HEK293 (cell line): Measurements from ENCODE around the gene LCNL1.

Experiments used
- BCL11A ChIP-seq: fragments of 450-650 bp; formaldehyde crosslinking; IDR thresholded peaks from 2 replicates; pipeline ENCODE4 v1.5.1; 2016; ENCODE audit warnings: low read depth, missing biosample characterization, missing genetic modification characterization
- HOXD13 ChIP-seq: sonication (generic); formaldehyde crosslinking; IDR thresholded peaks from 2 replicates; pipeline ENCODE4 v1.8.0; 2022; ENCODE audit warnings: missing genetic modification reagents, borderline replicate concordance
- KLF1 ChIP-seq: fragments of 450-650 bp; formaldehyde crosslinking; IDR thresholded peaks from 2 replicates; pipeline ENCODE4 v1.5.1; 2016; ENCODE audit warnings: missing biosample characterization, missing genetic modification characterization
- MZF1 ChIP-seq: fragments of 450-650 bp; formaldehyde crosslinking; IDR thresholded peaks from 2 replicates; pipeline ENCODE4 v1.5.1; 2017; ENCODE audit warnings: missing biosample characterization, missing genetic modification characterization, borderline replicate concordance
- REPIN1 ChIP-seq: fragments of 450-650 bp; formaldehyde crosslinking; IDR thresholded peaks from 2 replicates; pipeline ENCODE4 v1.5.1; 2017; ENCODE audit warnings: missing biosample characterization, missing genetic modification characterization, low read depth
- SALL2 ChIP-seq: fragments of 450-650 bp; formaldehyde crosslinking; IDR thresholded peaks from 2 replicates; pipeline ENCODE4 v1.5.0; 2017; ENCODE audit warnings: missing biosample characterization, mild to moderate bottlenecking, missing genetic modification characterization, borderline replicate concordance
- SP3 ChIP-seq: fragments of 450-650 bp; formaldehyde crosslinking; IDR thresholded peaks from 2 replicates; pipeline ENCODE4 v1.5.1; 2016; ENCODE audit warnings: missing biosample characterization, missing genetic modification characterization
- SP7 ChIP-seq: fragments of 450-650 bp; formaldehyde crosslinking; IDR thresholded peaks from 2 replicates; pipeline ENCODE4 v1.5.1; 2016; ENCODE audit warnings: missing biosample characterization, missing genetic modification characterization
- ZBTB1 ChIP-seq: fragments of 450-650 bp; formaldehyde crosslinking; IDR thresholded peaks from 2 replicates; pipeline ENCODE4 v1.5.1; 2016; ENCODE audit warnings: missing biosample characterization, missing genetic modification characterization
- ZFP3 ChIP-seq: fragments of 450-650 bp; formaldehyde crosslinking; IDR thresholded peaks from 2 replicates; pipeline ENCODE4 v1.5.1; 2016; ENCODE audit warnings: low read depth, missing biosample characterization, missing genetic modification characterization
- ZFP69B ChIP-seq: fragments of 450-650 bp; formaldehyde crosslinking; IDR thresholded peaks from 2 replicates; pipeline ENCODE4 v1.5.1; 2016; ENCODE audit warnings: missing biosample characterization, missing genetic modification characterization
- ZNF133 ChIP-seq: fragments of 450-650 bp; formaldehyde crosslinking; IDR thresholded peaks from 2 replicates; pipeline ENCODE4 v1.5.1; 2016; ENCODE audit warnings: missing biosample characterization, missing genetic modification characterization
- ZNF169 ChIP-seq: fragments of 450-650 bp; formaldehyde crosslinking; IDR thresholded peaks from 2 replicates; pipeline ENCODE4 v1.5.1; 2016; ENCODE audit warnings: missing biosample characterization, missing genetic modification characterization
- ZNF184 ChIP-seq: fragments of 450-650 bp; IDR thresholded peaks from 2 replicates; pipeline ENCODE4 v1.5.1; 2018; ENCODE audit warnings: missing biosample characterization, mild to moderate bottlenecking, missing genetic modification characterization
- ZNF221 ChIP-seq: fragments of 450-650 bp; formaldehyde crosslinking; IDR thresholded peaks from 2 replicates; pipeline ENCODE4 v1.5.1; 2017; ENCODE audit warnings: missing biosample characterization, missing genetic modification characterization, borderline replicate concordance
- ZNF239 ChIP-seq: fragments of 450-650 bp; formaldehyde crosslinking; IDR thresholded peaks from 2 replicates; pipeline ENCODE4 v1.5.1; 2016; ENCODE audit warnings: missing biosample characterization, missing genetic modification characterization
- ZNF266 ChIP-seq: fragments of 450-650 bp; formaldehyde crosslinking; IDR thresholded peaks from 2 replicates; pipeline ENCODE4 v1.5.1; 2016; ENCODE audit warnings: missing biosample characterization, missing genetic modification characterization, low read depth
- ZNF391 ChIP-seq: fragments of 450-650 bp; formaldehyde crosslinking; IDR thresholded peaks from 2 replicates; pipeline ENCODE4 v1.5.1; 2016; ENCODE audit warnings: low read depth, missing biosample characterization, missing genetic modification characterization, borderline replicate concordance
- ZNF571 ChIP-seq: fragments of 450-650 bp; formaldehyde crosslinking; IDR thresholded peaks from 2 replicates; pipeline ENCODE4 v1.5.0; 2017; ENCODE audit warnings: missing biosample characterization, missing genetic modification characterization
- ZNF600 ChIP-seq: fragments of 450-650 bp; formaldehyde crosslinking; IDR thresholded peaks from 2 replicates; pipeline ENCODE4 v1.5.1; 2016; ENCODE audit warnings: missing biosample characterization, missing genetic modification characterization
- ZNF610 ChIP-seq: fragments of 450-650 bp; formaldehyde crosslinking; IDR thresholded peaks from 2 replicates; pipeline ENCODE4 v1.5.1; 2016; ENCODE audit warnings: missing biosample characterization, missing genetic modification characterization, borderline replicate concordance
- ZNF626 ChIP-seq: fragments of 450-650 bp; sonication (Bioruptor Pico); formaldehyde crosslinking; IDR thresholded peaks from 2 replicates; pipeline ENCODE4 v1.5.1; 2018; ENCODE audit warnings: missing biosample characterization, missing genetic modification characterization, inconsistent platforms
- ZNF654 ChIP-seq: fragments of 450-650 bp; formaldehyde crosslinking; IDR thresholded peaks from 2 replicates; pipeline ENCODE4 v1.5.1; 2016; ENCODE audit warnings: low read depth, missing biosample characterization, missing genetic modification characterization
- ZNF664 ChIP-seq: fragments of 450-650 bp; formaldehyde crosslinking; IDR thresholded peaks from 2 replicates; pipeline ENCODE4 v1.5.1; 2016; ENCODE audit warnings: missing biosample characterization, missing genetic modification characterization
- ZNF701 ChIP-seq: fragments of 450-650 bp; formaldehyde crosslinking; IDR thresholded peaks from 2 replicates; pipeline ENCODE4 v1.5.1; 2016; ENCODE audit warnings: missing biosample characterization, missing genetic modification characterization
- ZNF768 ChIP-seq: fragments of 450-650 bp; formaldehyde crosslinking; IDR thresholded peaks from 2 replicates; pipeline ENCODE4 v1.5.1; 2018; ENCODE audit warnings: missing biosample characterization, mild to moderate bottlenecking, missing genetic modification characterization
- ZNF792 ChIP-seq: fragments of 450-650 bp; formaldehyde crosslinking; IDR thresholded peaks from 2 replicates; pipeline ENCODE4 v1.5.1; 2016; ENCODE audit warnings: missing biosample characterization, missing genetic modification characterization
- ZSCAN16 ChIP-seq: fragments of 450-650 bp; formaldehyde crosslinking; IDR thresholded peaks from 2 replicates; pipeline ENCODE4 v1.5.1; 2016; ENCODE audit warnings: missing biosample characterization, missing genetic modification characterization
- TF ChIP-seq, protein P1 (sequence below): fragments of 450-650 bp; formaldehyde crosslinking; IDR thresholded peaks from 2 replicates; pipeline ENCODE4 v1.5.1; 2016; ENCODE audit warnings: missing biosample characterization, missing genetic modification characterization
- TF ChIP-seq, protein P2 (sequence below): fragments of 450-650 bp; formaldehyde crosslinking; IDR thresholded peaks from 2 replicates; pipeline ENCODE4 v1.5.1; 2016; ENCODE audit warnings: missing biosample characterization, missing genetic modification characterization
- TF ChIP-seq, protein P3 (sequence below): fragments of 450-650 bp; formaldehyde crosslinking; IDR thresholded peaks from 2 replicates; pipeline ENCODE4 v1.5.1; 2017; ENCODE audit warnings: missing biosample characterization, missing genetic modification characterization
- TF ChIP-seq, protein P4 (sequence below): sonication (generic); formaldehyde crosslinking; IDR thresholded peaks from 2 replicates; pipeline ENCODE4 v1.8.1; 2022; ENCODE audit warnings: mild to moderate bottlenecking, moderate library complexity, missing genetic modification reagents
- TF ChIP-seq, protein P5 (sequence below): fragments of 450-650 bp; formaldehyde crosslinking; optimal IDR thresholded peaks from 2 replicates; pipeline ENCODE3; 2016; ENCODE audit warnings: missing biosample characterization, mild to moderate bottlenecking, missing genetic modification characterization

LCNL1 gene

GRCh38 chr9:136944519-136945332, 38.1 kb upstream of the LCNL1 start, which contains the start of the genes C8G and FBXW5 (continued):
- TF ChIP-seq, protein P1, sequence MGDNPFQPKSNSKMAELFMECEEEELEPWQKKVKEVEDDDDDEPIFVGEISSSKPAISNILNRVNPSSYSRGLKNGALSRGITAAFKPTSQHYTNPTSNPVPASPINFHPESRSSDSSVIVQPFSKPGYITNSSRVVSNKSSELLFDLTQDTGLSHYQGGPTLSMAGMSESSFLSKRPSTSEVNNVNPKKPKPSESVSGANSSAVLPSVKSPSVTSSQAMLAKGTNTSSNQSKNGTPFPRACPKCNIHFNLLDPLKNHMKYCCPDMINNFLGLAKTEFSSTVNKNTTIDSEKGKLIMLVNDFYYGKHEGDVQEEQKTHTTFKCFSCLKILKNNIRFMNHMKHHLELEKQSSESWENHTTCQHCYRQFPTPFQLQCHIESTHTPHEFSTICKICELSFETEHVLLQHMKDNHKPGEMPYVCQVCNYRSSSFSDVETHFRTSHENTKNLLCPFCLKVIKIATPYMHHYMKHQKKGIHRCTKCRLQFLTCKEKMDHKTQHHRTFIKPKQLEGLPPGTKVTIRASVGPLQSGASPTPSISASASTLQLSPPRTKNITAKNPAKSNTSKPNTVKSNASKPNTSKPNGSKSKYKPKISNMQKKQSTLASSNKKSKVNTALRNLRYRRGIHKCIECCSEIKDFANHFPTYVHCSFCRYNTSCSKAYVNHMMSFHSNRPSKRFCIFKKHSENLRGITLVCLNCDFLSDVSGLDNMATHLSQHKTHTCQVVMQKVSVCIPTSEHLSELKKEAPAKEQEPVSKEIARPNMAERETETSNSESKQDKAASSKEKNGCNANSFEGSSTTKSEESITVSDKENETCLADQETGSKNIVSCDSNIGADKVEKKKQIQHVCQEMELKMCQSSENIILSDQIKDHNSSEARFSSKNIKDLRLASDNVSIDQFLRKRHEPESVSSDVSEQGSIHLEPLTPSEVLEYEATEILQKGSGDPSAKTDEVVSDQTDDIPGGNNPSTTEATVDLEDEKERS (tag by site-specific recombination), result no peak
- TF ChIP-seq ZSCAN16 (tag by site-specific recombination), result no peak
- no peak for TF ChIP-seq ZNF239 (tag by site-specific recombination)
- no peak for TF ChIP-seq ZNF610 (tag by site-specific recombination)
- no peak for TF ChIP-seq ZNF792 (tag by site-specific recombination)
- no peak for TF ChIP-seq ZNF664 (tag by site-specific recombination)
- no peak for TF ChIP-seq ZNF626 (tag by site-specific recombination)
- TF ChIP-seq MZF1, result no peak
- TF ChIP-seq, protein P2, sequence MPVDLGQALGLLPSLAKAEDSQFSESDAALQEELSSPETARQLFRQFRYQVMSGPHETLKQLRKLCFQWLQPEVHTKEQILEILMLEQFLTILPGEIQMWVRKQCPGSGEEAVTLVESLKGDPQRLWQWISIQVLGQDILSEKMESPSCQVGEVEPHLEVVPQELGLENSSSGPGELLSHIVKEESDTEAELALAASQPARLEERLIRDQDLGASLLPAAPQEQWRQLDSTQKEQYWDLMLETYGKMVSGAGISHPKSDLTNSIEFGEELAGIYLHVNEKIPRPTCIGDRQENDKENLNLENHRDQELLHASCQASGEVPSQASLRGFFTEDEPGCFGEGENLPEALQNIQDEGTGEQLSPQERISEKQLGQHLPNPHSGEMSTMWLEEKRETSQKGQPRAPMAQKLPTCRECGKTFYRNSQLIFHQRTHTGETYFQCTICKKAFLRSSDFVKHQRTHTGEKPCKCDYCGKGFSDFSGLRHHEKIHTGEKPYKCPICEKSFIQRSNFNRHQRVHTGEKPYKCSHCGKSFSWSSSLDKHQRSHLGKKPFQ, result no peak
- TF ChIP-seq ZNF571 (tag by site-specific recombination), result no peak
- TF ChIP-seq ZNF768 (tag by site-specific recombination), result no peak
- TF ChIP-seq ZNF184 (tag by site-specific recombination), result no peak
- TF ChIP-seq, protein P3, sequence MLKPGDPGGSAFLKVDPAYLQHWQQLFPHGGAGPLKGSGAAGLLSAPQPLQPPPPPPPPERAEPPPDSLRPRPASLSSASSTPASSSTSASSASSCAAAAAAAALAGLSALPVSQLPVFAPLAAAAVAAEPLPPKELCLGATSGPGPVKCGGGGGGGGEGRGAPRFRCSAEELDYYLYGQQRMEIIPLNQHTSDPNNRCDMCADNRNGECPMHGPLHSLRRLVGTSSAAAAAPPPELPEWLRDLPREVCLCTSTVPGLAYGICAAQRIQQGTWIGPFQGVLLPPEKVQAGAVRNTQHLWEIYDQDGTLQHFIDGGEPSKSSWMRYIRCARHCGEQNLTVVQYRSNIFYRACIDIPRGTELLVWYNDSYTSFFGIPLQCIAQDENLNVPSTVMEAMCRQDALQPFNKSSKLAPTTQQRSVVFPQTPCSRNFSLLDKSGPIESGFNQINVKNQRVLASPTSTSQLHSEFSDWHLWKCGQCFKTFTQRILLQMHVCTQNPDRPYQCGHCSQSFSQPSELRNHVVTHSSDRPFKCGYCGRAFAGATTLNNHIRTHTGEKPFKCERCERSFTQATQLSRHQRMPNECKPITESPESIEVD (tag by site-specific recombination), result no peak
- TF ChIP-seq, protein P4, sequence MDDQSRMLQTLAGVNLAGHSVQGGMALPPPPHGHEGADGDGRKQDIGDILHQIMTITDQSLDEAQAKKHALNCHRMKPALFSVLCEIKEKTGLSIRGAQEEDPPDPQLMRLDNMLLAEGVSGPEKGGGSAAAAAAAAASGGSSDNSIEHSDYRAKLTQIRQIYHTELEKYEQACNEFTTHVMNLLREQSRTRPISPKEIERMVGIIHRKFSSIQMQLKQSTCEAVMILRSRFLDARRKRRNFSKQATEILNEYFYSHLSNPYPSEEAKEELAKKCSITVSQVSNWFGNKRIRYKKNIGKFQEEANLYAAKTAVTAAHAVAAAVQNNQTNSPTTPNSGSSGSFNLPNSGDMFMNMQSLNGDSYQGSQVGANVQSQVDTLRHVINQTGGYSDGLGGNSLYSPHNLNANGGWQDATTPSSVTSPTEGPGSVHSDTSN (CRISPR knock-in tag), result no peak
- TF ChIP-seq ZNF266 (tag by site-specific recombination), result no peak
- TF ChIP-seq ZNF600, result peak; percentile 49; the same call in 1 of the 2 replicates
- TF ChIP-seq ZNF391, result no peak; the same call in 1 of the 2 replicates
- TF ChIP-seq ZNF133 (tag by site-specific recombination), result no peak
- TF ChIP-seq KLF1, result peak; percentile 98
- TF ChIP-seq SP7 (tag by site-specific recombination), result peak; percentile 60
- no peak for TF ChIP-seq SALL2 (tag by site-specific recombination)
- no peak for TF ChIP-seq ZNF654 (tag by site-specific recombination)
- TF ChIP-seq ZFP3 (tag by site-specific recombination), result no peak
- peak; percentile 88 for TF ChIP-seq BCL11A (tag by site-specific recombination)
- TF ChIP-seq ZBTB1 (tag by site-specific recombination), result peak; percentile 70
- TF ChIP-seq, protein P5, sequence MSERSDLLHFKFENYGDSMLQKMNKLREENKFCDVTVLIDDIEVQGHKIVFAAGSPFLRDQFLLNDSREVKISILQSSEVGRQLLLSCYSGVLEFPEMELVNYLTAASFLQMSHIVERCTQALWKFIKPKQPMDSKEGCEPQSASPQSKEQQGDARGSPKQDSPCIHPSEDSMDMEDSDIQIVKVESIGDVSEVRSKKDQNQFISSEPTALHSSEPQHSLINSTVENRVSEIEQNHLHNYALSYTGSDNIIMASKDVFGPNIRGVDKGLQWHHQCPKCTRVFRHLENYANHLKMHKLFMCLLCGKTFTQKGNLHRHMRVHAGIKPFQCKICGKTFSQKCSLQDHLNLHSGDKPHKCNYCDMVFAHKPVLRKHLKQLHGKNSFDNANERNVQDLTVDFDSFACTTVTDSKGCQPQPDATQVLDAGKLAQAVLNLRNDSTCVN (tag by site-specific recombination), result peak; percentile 56
- no peak for TF ChIP-seq ZNF169 (tag by site-specific recombination)
- 0 out of 2 replicates have a peak, but pooled peaks have one; percentile 17 for TF ChIP-seq ZFP69B (tag by site-specific recombination)
- TF ChIP-seq ZNF221, result no peak
- TF ChIP-seq HOXD13, result no peak
- TF ChIP-seq SP3 (tag by site-specific recombination), result peak; percentile 66
- TF ChIP-seq ZNF701 (tag by site-specific recombination), result no peak
- no peak for TF ChIP-seq REPIN1 (tag by site-specific recombination)
